HEK293 (cell line): ENCODE measurements around the gene ANAPC2.

ENCODE experiments used
- CTCF ChIA-PET: fragments of 350-600 bp; formaldehyde crosslinking; extraction: SDS; loops from one replicate; lab custom pipeline; 2021; ENCODE audit warnings: antibody characterized with exemption; lab: Yijun Ruan, JAX
- POLR2A ChIA-PET: fragments of 300-600 bp; formaldehyde crosslinking; extraction: SDS; loops from one replicate; lab custom pipeline; 2020; ENCODE audit warnings: antibody characterized with exemption, inconsistent platforms; lab: Yijun Ruan, JAX
- H3K27ac ChIP-seq: fragments of 200-500 bp; sonication (Bioruptor generic); 2 replicates; pipeline ENCODE4 v1.5.1; 2014; ENCODE audit warnings: low read depth, low read length, control low read depth, inconsistent platforms; ENCODE audit errors: extremely low read depth
- H3K36me3 ChIP-seq, 2 experiments: fragments of 200-500 bp in 1 of 2; sonication (Bioruptor generic) in 1 of 2; 1 replicate in 1 of 2; 2 replicates in 1 of 2; pipeline ENCODE4 v1.5.1; 2014 to 2017; ENCODE audit warnings: inconsistent platforms in 2 of 2, low read length in 2 of 2; ENCODE audit not compliant: control insufficient read depth in 2 of 2, insufficient read depth in 1 of 2
- H3K4me1 ChIP-seq: fragments of 200-500 bp; sonication (Bioruptor generic); 2 replicates; pipeline ENCODE4 v1.5.1; 2014; ENCODE audit warnings: mild to moderate bottlenecking, low read length, inconsistent platforms; ENCODE audit not compliant: control insufficient read depth, insufficient read depth
- H3K4me3 ChIP-seq: 2 replicates; pipeline ENCODE4 v1.5.1; 2011; ENCODE audit warnings: low read depth, mild to moderate bottlenecking, control low read depth, low read length, moderate library complexity
- H3K9me3 ChIP-seq: fragments of 200-500 bp; sonication (Bioruptor generic); 2 replicates; pipeline ENCODE4 v1.5.1; 2014; ENCODE audit warnings: low read depth, low read length, inconsistent platforms; ENCODE audit not compliant: control insufficient read depth, insufficient read depth
- KLF7 ChIP-seq: fragments of 450-650 bp; formaldehyde crosslinking; IDR thresholded peaks from 2 replicates; pipeline ENCODE4 v1.5.1; 2016; ENCODE audit warnings: missing biosample characterization, missing genetic modification characterization, borderline replicate concordance
- MZF1 ChIP-seq: fragments of 450-650 bp; formaldehyde crosslinking; IDR thresholded peaks from 2 replicates; pipeline ENCODE4 v1.5.1; 2017; ENCODE audit warnings: missing biosample characterization, missing genetic modification characterization, borderline replicate concordance
- PRDM4 ChIP-seq: fragments of 450-650 bp; formaldehyde crosslinking; IDR thresholded peaks from 2 replicates; pipeline ENCODE4 v1.5.1; 2017; ENCODE audit warnings: missing biosample characterization, missing genetic modification characterization
- ZBTB48 ChIP-seq: fragments of 450-650 bp; formaldehyde crosslinking; IDR thresholded peaks from 2 replicates; pipeline ENCODE4 v1.5.1; 2016; ENCODE audit warnings: missing biosample characterization, missing genetic modification characterization
- ZFP41 ChIP-seq: fragments of 450-650 bp; formaldehyde crosslinking; IDR thresholded peaks from 2 replicates; pipeline ENCODE4 v1.5.1; 2016; ENCODE audit warnings: missing biosample characterization, missing genetic modification characterization, borderline replicate concordance
- ZNF121 ChIP-seq: fragments of 450-650 bp; formaldehyde crosslinking; IDR thresholded peaks from 2 replicates; pipeline ENCODE4 v1.5.1; 2016; ENCODE audit warnings: missing biosample characterization, missing genetic modification characterization
- ZNF133 ChIP-seq: fragments of 450-650 bp; formaldehyde crosslinking; IDR thresholded peaks from 2 replicates; pipeline ENCODE4 v1.5.1; 2016; ENCODE audit warnings: missing biosample characterization, missing genetic modification characterization
- ZNF174 ChIP-seq: fragments of 450-650 bp; formaldehyde crosslinking; IDR thresholded peaks from 2 replicates; pipeline ENCODE4 v1.5.0; 2017; ENCODE audit warnings: missing biosample characterization, mild to moderate bottlenecking, missing genetic modification characterization
- ZNF423 ChIP-seq: fragments of 450-650 bp; formaldehyde crosslinking; IDR thresholded peaks from 2 replicates; pipeline ENCODE4 v1.5.1; 2016; ENCODE audit warnings: missing biosample characterization, missing genetic modification characterization
- ZNF624 ChIP-seq: fragments of 450-650 bp; formaldehyde crosslinking; IDR thresholded peaks from 2 replicates; pipeline ENCODE4 v1.5.1; 2017; ENCODE audit warnings: missing biosample characterization, missing genetic modification characterization
- TF ChIP-seq, protein P1 (sequence below): fragments of 450-650 bp; formaldehyde crosslinking; IDR thresholded peaks from 2 replicates; pipeline ENCODE4 v1.5.1; 2016; ENCODE audit warnings: missing biosample characterization, missing genetic modification characterization, borderline replicate concordance
- TF ChIP-seq, protein P2 (sequence below): fragments of 450-650 bp; formaldehyde crosslinking; IDR thresholded peaks from 2 replicates; pipeline ENCODE4 v1.5.1; 2016; ENCODE audit warnings: missing biosample characterization, missing genetic modification characterization
- TF ChIP-seq, protein P3 (sequence below): fragments of 450-650 bp; formaldehyde crosslinking; IDR thresholded peaks from 2 replicates; pipeline ENCODE4 v1.5.1; 2016; ENCODE audit warnings: missing biosample characterization, missing genetic modification characterization
- TF ChIP-seq, protein P4 (sequence below): fragments of 450-650 bp; formaldehyde crosslinking; IDR thresholded peaks from 2 replicates; pipeline ENCODE4 v1.5.1; 2017; ENCODE audit warnings: missing biosample characterization, missing genetic modification characterization

ANAPC2 gene

DNA sequence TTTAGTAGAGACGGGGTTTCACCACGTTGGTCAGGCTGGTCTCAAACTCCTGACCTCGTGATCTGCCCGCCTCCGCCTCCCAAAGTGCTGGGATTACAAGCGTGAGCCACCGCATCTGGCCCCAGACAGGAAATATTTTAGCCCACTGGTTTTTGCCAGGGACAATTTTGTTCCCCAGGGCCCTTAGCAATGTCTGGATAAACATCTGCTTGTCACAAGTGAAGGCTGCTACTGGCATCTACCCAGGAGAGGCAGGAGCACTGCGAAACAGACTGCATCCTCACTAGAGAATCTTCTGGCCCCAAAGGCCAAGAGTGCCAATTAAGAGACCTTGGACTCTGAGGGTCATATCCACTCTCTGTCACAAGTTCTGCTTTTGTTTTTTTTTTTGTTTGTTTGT is 14.6 kb upstream of the ANAPC2 start:
- no peak overlapping the region for H3K4me3 ChIP-seq
- TF ChIP-seq PRDM4 (tag by site-specific recombination) (no peak), ZNF624 (no peak), ZNF121 (tag by site-specific recombination) (no peak), KLF7 (no peak), MZF1 (tag by site-specific recombination) (no peak), ZNF133 (no peak), ZBTB48 (tag by site-specific recombination) (no peak), ZNF174 (no peak), ZFP41 (no peak), ZNF423 (tag by site-specific recombination) (no peak)
- TF ChIP-seq, protein P1, sequence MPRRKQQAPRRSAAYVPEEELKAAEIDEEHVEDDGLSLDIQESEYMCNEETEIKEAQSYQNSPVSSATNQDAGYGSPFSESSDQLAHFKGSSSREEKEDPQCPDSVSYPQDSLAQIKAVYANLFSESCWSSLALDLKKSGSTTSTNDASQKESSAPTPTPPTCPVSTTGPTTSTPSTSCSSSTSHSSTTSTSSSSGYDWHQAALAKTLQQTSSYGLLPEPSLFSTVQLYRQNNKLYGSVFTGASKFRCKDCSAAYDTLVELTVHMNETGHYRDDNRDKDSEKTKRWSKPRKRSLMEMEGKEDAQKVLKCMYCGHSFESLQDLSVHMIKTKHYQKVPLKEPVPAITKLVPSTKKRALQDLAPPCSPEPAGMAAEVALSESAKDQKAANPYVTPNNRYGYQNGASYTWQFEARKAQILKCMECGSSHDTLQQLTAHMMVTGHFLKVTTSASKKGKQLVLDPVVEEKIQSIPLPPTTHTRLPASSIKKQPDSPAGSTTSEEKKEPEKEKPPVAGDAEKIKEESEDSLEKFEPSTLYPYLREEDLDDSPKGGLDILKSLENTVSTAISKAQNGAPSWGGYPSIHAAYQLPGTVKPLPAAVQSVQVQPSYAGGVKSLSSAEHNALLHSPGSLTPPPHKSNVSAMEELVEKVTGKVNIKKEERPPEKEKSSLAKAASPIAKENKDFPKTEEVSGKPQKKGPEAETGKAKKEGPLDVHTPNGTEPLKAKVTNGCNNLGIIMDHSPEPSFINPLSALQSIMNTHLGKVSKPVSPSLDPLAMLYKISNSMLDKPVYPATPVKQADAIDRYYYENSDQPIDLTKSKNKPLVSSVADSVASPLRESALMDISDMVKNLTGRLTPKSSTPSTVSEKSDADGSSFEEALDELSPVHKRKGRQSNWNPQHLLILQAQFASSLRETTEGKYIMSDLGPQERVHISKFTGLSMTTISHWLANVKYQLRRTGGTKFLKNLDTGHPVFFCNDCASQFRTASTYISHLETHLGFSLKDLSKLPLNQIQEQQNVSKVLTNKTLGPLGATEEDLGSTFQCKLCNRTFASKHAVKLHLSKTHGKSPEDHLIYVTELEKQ: no peak
- TF ChIP-seq, protein P2, sequence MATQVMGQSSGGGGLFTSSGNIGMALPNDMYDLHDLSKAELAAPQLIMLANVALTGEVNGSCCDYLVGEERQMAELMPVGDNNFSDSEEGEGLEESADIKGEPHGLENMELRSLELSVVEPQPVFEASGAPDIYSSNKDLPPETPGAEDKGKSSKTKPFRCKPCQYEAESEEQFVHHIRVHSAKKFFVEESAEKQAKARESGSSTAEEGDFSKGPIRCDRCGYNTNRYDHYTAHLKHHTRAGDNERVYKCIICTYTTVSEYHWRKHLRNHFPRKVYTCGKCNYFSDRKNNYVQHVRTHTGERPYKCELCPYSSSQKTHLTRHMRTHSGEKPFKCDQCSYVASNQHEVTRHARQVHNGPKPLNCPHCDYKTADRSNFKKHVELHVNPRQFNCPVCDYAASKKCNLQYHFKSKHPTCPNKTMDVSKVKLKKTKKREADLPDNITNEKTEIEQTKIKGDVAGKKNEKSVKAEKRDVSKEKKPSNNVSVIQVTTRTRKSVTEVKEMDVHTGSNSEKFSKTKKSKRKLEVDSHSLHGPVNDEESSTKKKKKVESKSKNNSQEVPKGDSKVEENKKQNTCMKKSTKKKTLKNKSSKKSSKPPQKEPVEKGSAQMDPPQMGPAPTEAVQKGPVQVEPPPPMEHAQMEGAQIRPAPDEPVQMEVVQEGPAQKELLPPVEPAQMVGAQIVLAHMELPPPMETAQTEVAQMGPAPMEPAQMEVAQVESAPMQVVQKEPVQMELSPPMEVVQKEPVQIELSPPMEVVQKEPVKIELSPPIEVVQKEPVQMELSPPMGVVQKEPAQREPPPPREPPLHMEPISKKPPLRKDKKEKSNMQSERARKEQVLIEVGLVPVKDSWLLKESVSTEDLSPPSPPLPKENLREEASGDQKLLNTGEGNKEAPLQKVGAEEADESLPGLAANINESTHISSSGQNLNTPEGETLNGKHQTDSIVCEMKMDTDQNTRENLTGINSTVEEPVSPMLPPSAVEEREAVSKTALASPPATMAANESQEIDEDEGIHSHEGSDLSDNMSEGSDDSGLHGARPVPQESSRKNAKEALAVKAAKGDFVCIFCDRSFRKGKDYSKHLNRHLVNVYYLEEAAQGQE (tag by site-specific recombination): no peak
- TF ChIP-seq, protein P3, sequence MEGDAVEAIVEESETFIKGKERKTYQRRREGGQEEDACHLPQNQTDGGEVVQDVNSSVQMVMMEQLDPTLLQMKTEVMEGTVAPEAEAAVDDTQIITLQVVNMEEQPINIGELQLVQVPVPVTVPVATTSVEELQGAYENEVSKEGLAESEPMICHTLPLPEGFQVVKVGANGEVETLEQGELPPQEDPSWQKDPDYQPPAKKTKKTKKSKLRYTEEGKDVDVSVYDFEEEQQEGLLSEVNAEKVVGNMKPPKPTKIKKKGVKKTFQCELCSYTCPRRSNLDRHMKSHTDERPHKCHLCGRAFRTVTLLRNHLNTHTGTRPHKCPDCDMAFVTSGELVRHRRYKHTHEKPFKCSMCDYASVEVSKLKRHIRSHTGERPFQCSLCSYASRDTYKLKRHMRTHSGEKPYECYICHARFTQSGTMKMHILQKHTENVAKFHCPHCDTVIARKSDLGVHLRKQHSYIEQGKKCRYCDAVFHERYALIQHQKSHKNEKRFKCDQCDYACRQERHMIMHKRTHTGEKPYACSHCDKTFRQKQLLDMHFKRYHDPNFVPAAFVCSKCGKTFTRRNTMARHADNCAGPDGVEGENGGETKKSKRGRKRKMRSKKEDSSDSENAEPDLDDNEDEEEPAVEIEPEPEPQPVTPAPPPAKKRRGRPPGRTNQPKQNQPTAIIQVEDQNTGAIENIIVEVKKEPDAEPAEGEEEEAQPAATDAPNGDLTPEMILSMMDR: no peak
- TF ChIP-seq, protein P4, sequence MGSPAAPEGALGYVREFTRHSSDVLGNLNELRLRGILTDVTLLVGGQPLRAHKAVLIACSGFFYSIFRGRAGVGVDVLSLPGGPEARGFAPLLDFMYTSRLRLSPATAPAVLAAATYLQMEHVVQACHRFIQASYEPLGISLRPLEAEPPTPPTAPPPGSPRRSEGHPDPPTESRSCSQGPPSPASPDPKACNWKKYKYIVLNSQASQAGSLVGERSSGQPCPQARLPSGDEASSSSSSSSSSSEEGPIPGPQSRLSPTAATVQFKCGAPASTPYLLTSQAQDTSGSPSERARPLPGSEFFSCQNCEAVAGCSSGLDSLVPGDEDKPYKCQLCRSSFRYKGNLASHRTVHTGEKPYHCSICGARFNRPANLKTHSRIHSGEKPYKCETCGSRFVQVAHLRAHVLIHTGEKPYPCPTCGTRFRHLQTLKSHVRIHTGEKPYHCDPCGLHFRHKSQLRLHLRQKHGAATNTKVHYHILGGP (tag by site-specific recombination): no peak
- H3K36me3 ChIP-seq: peaks cover under 1 to 15% of the 10 kb centered on the region in 2 experiments; a peak in 2 of 3 replicates
- POLR2A ChIA-PET: interaction anchor here (0.7 to 16.6 kb wide), 5 partner anchors 13 to 117 kb away, joined by 3 to 304 read pairs (median 22); partner anchors contain the start of genes ANAPC2, CYSRT1, MAN1B1 and RNF208
- no peak overlapping the region for H3K27ac ChIP-seq
- CTCF ChIA-PET: interaction anchor here (0.6 to 1.5 kb wide), 2 partner anchors 84 to 207 kb away, joined by 3 read pairs; no protein-coding TSS in a partner anchor
- no peaks in the 10 kb centered on the region for H3K9me3 ChIP-seq
- H3K4me1 ChIP-seq: peaks cover 9% of the 10 kb centered on the region
